Psoas muscle (tissue), 8 donors: ENCODE data around the gene TNS2. TPM values are rescaled to one million over a fixed set of nuclear protein-coding genes. Genes with fewer than 3 reads are reported as not detected.
A peak's percentile ranks its signal among the peaks of the same experiment; 100 is the strongest.

Source experiments
- ATAC-seq, 4 donors: fragments of 200-7000 bp; cut with Tn5 transposase; one replicate each; pipeline ENCODE4 v1.9.1; 2020; ENCODE audit warnings: moderate library complexity in 3 of 4, mild to moderate bottlenecking in 2 of 4
- DNase-seq, 2 donors: peaks; one replicate each; pipeline ENCODE4 v3.0.0-alpha.2; 2020
- H3K27ac ChIP-seq: fragments of 200-600 bp; one replicate; pipeline ENCODE4 v1.8.0; 2022
- H3K27me3 ChIP-seq, 3 donors: fragments of 200-600 bp in 1 of 3; one replicate each; pipeline versions ENCODE4 v1.6.1 to v1.8.0; 2013 to 2022; ENCODE audit warnings: low read length in 2 of 3, mild to moderate bottlenecking in 2 of 3, moderate library complexity in 1 of 3; ENCODE audit not compliant: insufficient read depth in 3 of 3
- H3K36me3 ChIP-seq, 2 donors: fragments of 200-600 bp in 1 of 2; one replicate each; pipeline versions ENCODE4 v1.6.1 to v1.8.0; 2013 to 2022; ENCODE audit warnings: low read depth in 1 of 2, mild to moderate bottlenecking in 1 of 2, moderate library complexity in 1 of 2; ENCODE audit not compliant: insufficient read depth in 1 of 2
- H3K4me1 ChIP-seq: fragments of 200-600 bp; one replicate; pipeline ENCODE4 v1.8.0; 2022
- H3K4me3 ChIP-seq: fragments of 200-600 bp; one replicate; pipeline ENCODE4 v1.8.0; 2022; ENCODE audit warnings: mild to moderate bottlenecking
- H3K9me3 ChIP-seq: fragments of 200-600 bp; one replicate; pipeline ENCODE4 v1.8.0; 2022
- WGBS, 3 donors: extraction: QIAGEN DNeasy Blood & Tissue Kit; methylation state at CpG; one replicate each; pipeline versions ENCODE4 v1.1.6 to v1.1.7; 2013; 5-methylcytosine and 5-hydroxymethylcytosine counted together
- intact Hi-C, 2 donors: fragments of 100-400 bp; cut with DNase I; formaldehyde crosslinking; loops; one replicate each; pipeline versions ENCODE4 v1.11.0 to v1.14.2; 2022
- polyA plus RNA-seq, 3 donors: library from polyadenylated mRNA; stranded (reverse); fragments of 200-250 nt; gene quantifications; one replicate each; pipeline ENCODE4 v1.2.3, GENCODE V29; 2013
- total RNA-seq, 4 donors: library from RNA; stranded (reverse); fragmentation: NEBNext Ultra II Directional in 2 of 4; extraction: Animal tissue kit (Norgen Biotek cat#: 25700) in 2 of 4; gene quantifications; one replicate each; pipeline versions ENCODE4 v1.2.1 to v1.2.4, GENCODE V29; 2021 to 2023
- TF ChIP-seq, protein P1 (sequence below): fragments of 200-600 bp; IDR thresholded peaks from one replicate; pipeline ENCODE4 v1.8.0; 2022; ENCODE audit warnings: antibody characterized with exemption
- donor health status: healthy with polysubstance abuse.
- donor health status: DM: no; HTN: no; CAD: no; lungs with moderate emphysema.
- donor health status: Bipolar disorder and iron deficiency.
- donor health status: healthy.
- donor health status: DM: yes; HTN: yes; CAD: no.
- donor health status: DM: no; HTN: no; CAD: no.
- donor health status: DM: no; HTN: no; CAD: no.
- donor health status: DM: yes; HTN: yes; CAD: no.

Gene TNS2
- total and polyA plus RNA-seq, 7 donors = 37.7 to 132 (median 48.9) TPM

DNA sequence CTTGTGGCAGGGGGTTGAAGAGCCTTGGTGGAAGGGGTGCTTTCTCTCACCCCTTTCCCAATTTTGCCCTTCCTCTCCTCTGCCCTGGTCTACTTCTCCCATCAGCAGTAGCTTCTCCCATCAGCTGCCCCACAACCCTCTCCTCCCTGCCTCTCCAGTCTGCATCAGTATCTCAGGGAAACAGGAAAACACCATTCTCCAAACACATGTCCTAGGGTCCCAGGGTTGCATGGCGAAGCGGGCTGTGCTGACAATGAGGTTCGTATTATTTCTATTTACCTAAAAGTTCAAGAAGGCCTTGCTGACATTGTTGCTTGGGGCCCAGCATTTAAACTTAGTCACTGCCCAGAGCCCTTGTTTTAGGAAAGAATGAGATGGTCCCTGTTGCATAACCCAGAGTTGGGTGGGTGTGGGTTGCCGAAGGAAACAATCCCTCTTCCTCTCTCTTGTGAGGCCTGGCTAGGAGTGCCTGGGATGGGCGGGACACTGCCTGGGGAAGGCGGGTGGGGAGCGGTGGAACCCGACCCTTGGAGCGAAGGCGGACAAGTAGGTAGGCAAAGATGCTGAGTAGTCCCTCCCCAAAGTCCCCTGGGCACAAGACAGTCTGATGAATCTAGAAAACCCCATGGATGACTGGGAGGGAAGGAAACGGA is 46.4 kb downstream of the TNS2 start:
- H3K27ac ChIP-seq = peak overlapping the region; percentile 62
- H3K27me3 ChIP-seq = no peaks in the 10 kb centered on the region
- 54 to 58% (median 54%) methylated on average over 11 of the region's 11 CpGs for WGBS, 3 donors
- ATAC-seq (peak; percentile 11 to 54 (median 44)), DNase-seq (peak; percentile 85 to 93)
- H3K9me3 ChIP-seq = no peaks in the 10 kb centered on the region
- peaks cover 5% of the 10 kb centered on the region for H3K4me1 ChIP-seq
- no peaks in the 10 kb centered on the region for H3K36me3 ChIP-seq
- peak overlapping the region; percentile 72 for H3K4me3 ChIP-seq
- TF ChIP-seq, protein P1, sequence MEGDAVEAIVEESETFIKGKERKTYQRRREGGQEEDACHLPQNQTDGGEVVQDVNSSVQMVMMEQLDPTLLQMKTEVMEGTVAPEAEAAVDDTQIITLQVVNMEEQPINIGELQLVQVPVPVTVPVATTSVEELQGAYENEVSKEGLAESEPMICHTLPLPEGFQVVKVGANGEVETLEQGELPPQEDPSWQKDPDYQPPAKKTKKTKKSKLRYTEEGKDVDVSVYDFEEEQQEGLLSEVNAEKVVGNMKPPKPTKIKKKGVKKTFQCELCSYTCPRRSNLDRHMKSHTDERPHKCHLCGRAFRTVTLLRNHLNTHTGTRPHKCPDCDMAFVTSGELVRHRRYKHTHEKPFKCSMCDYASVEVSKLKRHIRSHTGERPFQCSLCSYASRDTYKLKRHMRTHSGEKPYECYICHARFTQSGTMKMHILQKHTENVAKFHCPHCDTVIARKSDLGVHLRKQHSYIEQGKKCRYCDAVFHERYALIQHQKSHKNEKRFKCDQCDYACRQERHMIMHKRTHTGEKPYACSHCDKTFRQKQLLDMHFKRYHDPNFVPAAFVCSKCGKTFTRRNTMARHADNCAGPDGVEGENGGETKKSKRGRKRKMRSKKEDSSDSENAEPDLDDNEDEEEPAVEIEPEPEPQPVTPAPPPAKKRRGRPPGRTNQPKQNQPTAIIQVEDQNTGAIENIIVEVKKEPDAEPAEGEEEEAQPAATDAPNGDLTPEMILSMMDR = no peak
- intact Hi-C loops = loop anchor here in 1 of 2 donors (5.0 kb wide), 1 partner anchor 96 kb away; no protein-coding TSS in a partner anchor

DNA sequence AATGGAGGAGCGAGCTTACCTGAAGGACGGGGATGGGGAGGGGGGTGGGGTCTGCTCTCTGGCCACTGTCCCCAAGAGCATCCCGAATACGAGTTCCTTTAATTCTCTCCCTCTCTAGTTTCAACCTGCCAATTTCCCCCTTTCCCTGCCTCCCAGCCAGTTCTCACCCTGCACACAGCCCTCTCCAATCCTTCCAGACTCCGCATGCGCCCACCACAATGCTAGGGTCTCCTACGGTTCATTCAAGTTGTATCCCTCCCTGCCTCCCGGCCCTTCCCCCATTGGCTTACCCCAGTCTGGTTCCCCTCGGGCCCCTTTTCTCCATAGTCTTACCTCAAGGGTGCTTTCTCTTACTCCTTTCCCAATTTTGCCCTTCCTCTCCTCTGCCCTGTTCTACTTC is 46.9 kb downstream of the TNS2 start:
- TF ChIP-seq, protein P1 = no peak
- Histone ChIP-seq H3K36me3 (no peaks in the 10 kb centered on the region), H3K9me3 (no peaks in the 10 kb centered on the region), H3K27ac (peak overlapping the region; percentile 62), H3K27me3 (no peaks in the 10 kb centered on the region), H3K4me1 (peaks cover 5% of the 10 kb centered on the region), H3K4me3 (peak overlapping the region; percentile 72)
- DNase-seq (no peak), ATAC-seq (no peak)
- 39 to 49% (median 44%) methylated on average over 8 to 9 of the region's 9 CpGs for WGBS, 3 donors
- intact Hi-C loops = loop anchor here in 1 of 2 donors (5.0 kb wide), 1 partner anchor 96 kb away; no protein-coding TSS in a partner anchor

DNA sequence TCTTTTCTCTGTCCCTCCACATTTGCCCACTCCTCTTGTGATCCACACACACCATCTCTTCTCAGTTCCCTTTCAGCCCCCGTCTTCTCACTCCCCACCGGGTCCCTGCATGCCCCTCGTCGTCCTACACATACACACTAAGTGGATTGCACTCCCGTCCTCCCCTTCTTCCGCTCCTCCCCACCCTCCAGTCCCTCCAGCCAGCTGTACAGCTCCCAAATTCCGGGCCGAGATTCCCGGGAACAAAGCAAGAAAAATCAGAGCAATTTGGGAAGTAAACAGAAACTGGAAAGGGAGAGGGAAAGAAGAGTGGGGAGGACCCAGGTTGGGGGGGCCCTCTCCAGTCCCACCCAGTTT is 47.3 kb downstream of the TNS2 start:
- H3K36me3 ChIP-seq = no peaks in the 10 kb centered on the region
- H3K27me3 ChIP-seq = no peaks in the 10 kb centered on the region
- 2 to 4% (median 4%) methylated on average over 9 of the region's 9 CpGs for WGBS, 3 donors
- peak overlapping the region; percentile 62 for H3K27ac ChIP-seq
- ATAC-seq (peak in 1 of 4 donors; percentile 19), DNase-seq (no peak)
- peak overlapping the region; percentile 72 for H3K4me3 ChIP-seq
- intact Hi-C loops = loop anchor here in 1 of 2 donors (5.0 kb wide), 1 partner anchor 95 kb away; no protein-coding TSS in a partner anchor
- no peaks in the 10 kb centered on the region for H3K9me3 ChIP-seq
- H3K4me1 ChIP-seq = peaks cover 5% of the 10 kb centered on the region
- TF ChIP-seq, protein P1 = no peak

DNA sequence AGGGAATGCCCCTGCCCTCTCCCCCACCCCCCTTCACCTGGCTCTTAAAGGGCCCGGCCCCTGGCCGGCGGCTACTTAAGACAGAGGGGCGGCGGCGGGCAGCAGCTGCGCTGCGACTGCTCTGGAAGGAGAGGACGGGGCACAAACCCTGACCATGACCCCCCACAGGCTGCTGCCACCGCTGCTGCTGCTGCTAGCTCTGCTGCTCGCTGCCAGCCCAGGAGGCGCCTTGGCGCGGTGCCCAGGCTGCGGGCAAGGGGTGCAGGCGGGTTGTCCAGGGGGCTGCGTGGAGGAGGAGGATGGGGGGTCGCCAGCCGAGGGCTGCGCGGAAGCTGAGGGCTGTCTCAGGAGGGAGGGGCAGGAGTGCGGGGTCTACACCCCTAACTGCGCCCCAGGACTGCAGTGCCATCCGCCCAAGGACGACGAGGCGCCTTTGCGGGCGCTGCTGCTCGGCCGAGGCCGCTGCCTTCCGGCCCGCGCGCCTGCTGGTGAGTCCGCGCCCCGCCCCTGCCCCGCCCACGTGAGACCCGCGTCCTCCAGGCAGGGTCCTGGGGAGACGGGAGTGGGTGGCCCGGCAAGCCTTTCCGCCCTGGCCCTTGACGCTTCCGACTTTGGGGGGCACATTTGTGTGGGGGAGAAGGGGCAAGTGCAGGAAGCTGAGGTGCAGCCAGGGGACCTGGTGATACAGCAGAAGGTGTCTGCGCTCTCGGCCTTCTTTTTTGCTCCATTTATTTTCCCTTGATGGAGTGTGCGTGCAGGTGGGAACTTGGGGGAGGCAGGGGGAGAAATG is 47.9 kb downstream of the TNS2 start, which contains the start of gene IGFBP6:
TSS of gene IGFBP6 (plus strand) at position 104 of the 790 bp plus-strand sequence. CDS start at position 155, 51 bp downstream.
- DNase-seq (peak; percentile 71 to 82), ATAC-seq (peak; percentile 43 to 60 (median 52))
- no peaks in the 10 kb centered on the region for H3K36me3 ChIP-seq
- peak within 1 kb of the TSS; percentile 62 for H3K27ac ChIP-seq
- TF ChIP-seq, protein P1 = no peak
- H3K27me3 ChIP-seq = no peaks in the 10 kb centered on the region
- peak within 1 kb of the TSS; percentile 72 for H3K4me3 ChIP-seq
- H3K9me3 ChIP-seq = no peaks in the 10 kb centered on the region
- intact Hi-C loops = loop anchor here (2.0 to 5.0 kb wide), 2 partner anchors 31 to 95 kb away; no protein-coding TSS in a partner anchor
- peaks cover 5% of the 10 kb centered on the region for H3K4me1 ChIP-seq
- 2 to 8% (median 4%) methylated on average over 30 to 51 of the region's 51 CpGs for WGBS, 3 donors
